Caco-2 (cell line): ENCODE data around the gene ARHGEF33. TPM values are rescaled to one million over a fixed set of nuclear protein-coding genes. Genes with fewer than 3 reads are reported as not detected.

ENCODE experiments used
- BruUV-seq: library from RNA; stranded (reverse); fragments of 400-500 nt; replicated peaks from 2 replicates; lab custom pipeline; 2021; lab: Mats Ljungman, UMichigan
- CTCF ChIA-PET: fragments of 300-600 bp; sonication (Branson Sonifier 250); formaldehyde crosslinking; loops from one replicate; lab custom pipeline; 2022; ENCODE audit warnings: antibody characterized with exemption; lab: Charles Lee
- POLR2A ChIA-PET: fragments of 300-600 bp; sonication (Branson Sonifier 250); formaldehyde crosslinking; loops from one replicate; lab custom pipeline; 2022; ENCODE audit warnings: antibody characterized with exemption; lab: Charles Lee
- DNase-seq, 2 experiments: peaks; one replicate each; pipeline versions ENCODE4 v3.0.0 to v3.0.0-alpha.2; 2020 to 2022
- H3K27me3 ChIP-seq: replicated peaks from 2 replicates; pipeline ENCODE4 v1.6.0; 2011; ENCODE audit warnings: low read length; ENCODE audit not compliant: control insufficient read depth, insufficient read depth
- H3K36me3 ChIP-seq: 2 replicates; pipeline ENCODE4 v1.5.1; 2011; ENCODE audit warnings: low read length; ENCODE audit not compliant: control insufficient read depth, insufficient read depth
- H3K4me1 ChIP-seq: fragments of 250-450 bp; sonication (Bioruptor Pico); 2 replicates; pipeline ENCODE4 v1.5.1; 2020; ENCODE audit warnings: mild to moderate bottlenecking
- H3K4me3 ChIP-seq: 2 replicates; pipeline ENCODE4 v1.5.1; 2011; ENCODE audit warnings: low read depth, mild to moderate bottlenecking, control low read depth, low read length
- H3K9me3 ChIP-seq: fragments of 250-450 bp; sonication (Bioruptor Pico); 2 replicates; pipeline ENCODE4 v1.5.1; 2020; ENCODE audit warnings: mild to moderate bottlenecking, moderate library complexity
- H3K27ac Mint-ChIP-seq: one replicate; pipeline ENCODE4 v1.8.0; 2022; ENCODE audit warnings: mixed read lengths; ENCODE audit not compliant: unreplicated experiment
- H3K27me3 Mint-ChIP-seq: one replicate; pipeline ENCODE4 v1.8.0; 2022; ENCODE audit warnings: mixed read lengths; ENCODE audit not compliant: insufficient read depth, unreplicated experiment
- H3K36me3 Mint-ChIP-seq: one replicate; pipeline ENCODE4 v1.8.0; 2022; ENCODE audit warnings: mild to moderate bottlenecking, mixed read lengths; ENCODE audit not compliant: insufficient read depth, unreplicated experiment
- H3K4me1 Mint-ChIP-seq: one replicate; pipeline ENCODE4 v1.8.0; 2022; ENCODE audit warnings: low read depth, mixed read lengths; ENCODE audit not compliant: unreplicated experiment
- H3K4me3 Mint-ChIP-seq: one replicate; pipeline ENCODE4 v1.8.0; 2022; ENCODE audit warnings: mild to moderate bottlenecking, moderate library complexity, mixed read lengths; ENCODE audit not compliant: unreplicated experiment
- H3K9me3 Mint-ChIP-seq: one replicate; pipeline ENCODE4 v1.8.0; 2022; ENCODE audit warnings: mixed read lengths; ENCODE audit not compliant: unreplicated experiment
- CTCF ChIP-seq, 2 experiments: fragments of 200-600 bp in 1 of 2; IDR thresholded peaks; 1 replicate in 1 of 2; 2 replicates in 1 of 2; pipeline versions ENCODE4 v1.5.1 to v1.8.0; 2011 to 2022; ENCODE audit warnings: antibody characterized with exemption in 1 of 2, control low read depth in 1 of 2, inconsistent platforms in 1 of 2, low read depth in 1 of 2, low read length in 1 of 2, mild to moderate bottlenecking in 1 of 2, moderate library complexity in 1 of 2; ENCODE audit not compliant: insufficient read depth in 1 of 2, severe bottlenecking in 1 of 2, unreplicated experiment in 1 of 2
- intact Hi-C: fragments of 100-400 bp; cut with micrococcal nuclease; formaldehyde crosslinking; loops from one replicate; pipeline ENCODE4 v1.10.0; 2022; ENCODE audit not compliant: unreplicated experiment
- total RNA-seq: library from RNA; stranded (reverse); gene quantifications from 2 replicates; pipeline ENCODE4 v1.2.3, GENCODE V29; 2022

The ARHGEF33 gene
- total RNA-seq, 1 experiment from 2014 or later, result not detected

GRCh38 chr2:38930600-38930999 is 40.9 kb downstream of the ARHGEF33 start:
- Mint-ChIP-seq H3K4me1 (peaks cover 17% of the 10 kb centered on the region), H3K4me3 (no peak overlapping the region), H3K9me3 (no peaks in the 10 kb centered on the region), H3K27me3 (peaks cover 3% of the 10 kb centered on the region), H3K27ac (no peak overlapping the region), H3K36me3 (no peaks in the 10 kb centered on the region)
- H3K27me3 ChIP-seq, result no peaks in the 10 kb centered on the region; the same call in 1 of the 2 replicates
- H3K9me3 ChIP-seq, result no peaks in the 10 kb centered on the region
- BruUV-seq, result no TSS peak
- H3K4me3 ChIP-seq, result no peak overlapping the region
- no peak for TF ChIP-seq CTCF (IDR thresholded peaks at IDR 0.05; ENCODE audit: insufficient read depth in 1 of 2, low read depth in 1 of 2, low read length in 1 of 2, severe bottlenecking in 1 of 2, unreplicated experiment in 1 of 2)
- CTCF ChIA-PET, result no interaction called here
- H3K4me1 ChIP-seq, result peaks cover 13% of the 10 kb centered on the region
- no peaks in the 10 kb centered on the region for H3K36me3 ChIP-seq
- POLR2A ChIA-PET, result no interaction called here
- no peak for DNase-seq
- intact Hi-C loops, result no loop called here

- Mint-ChIP-seq H3K4me3 (no peak overlapping the region), H3K9me3 (no peaks in the 10 kb centered on the region), H3K27me3 (no peaks in the 10 kb centered on the region), H3K27ac (no peak overlapping the region), H3K4me1 (peaks cover 12% of the 10 kb centered on the region), H3K36me3 (no peaks in the 10 kb centered on the region)
- Histone ChIP-seq H3K36me3 (no peaks in the 10 kb centered on the region), H3K4me1 (peaks cover 15% of the 10 kb centered on the region), H3K4me3 (no peak overlapping the region), H3K9me3 (no peaks in the 10 kb centered on the region), H3K27me3 (no peaks in the 10 kb centered on the region; the same call in 1 of the 2 replicates)
- intact Hi-C loops, result no loop called here
- ChIA-PET CTCF (interaction anchor here (1.2 to 1.5 kb wide), 2 partner anchors 103 to 297 kb away, joined by 3 read pairs; no protein-coding TSS in a partner anchor), POLR2A (interaction anchor here (0.9 kb wide), 1 partner anchor 181 kb away, joined by 3 read pairs; no protein-coding TSS in a partner anchor)
- no peak for DNase-seq
- no TSS peak for BruUV-seq
- no peak for TF ChIP-seq CTCF (IDR thresholded peaks at IDR 0.05; ENCODE audit: insufficient read depth in 1 of 2, low read depth in 1 of 2, low read length in 1 of 2, severe bottlenecking in 1 of 2, unreplicated experiment in 1 of 2)
Measured at GRCh38 chr2:38932586-38932985, 42.9 kb downstream of the ARHGEF33 start.

- no peak overlapping the region for H3K4me3 ChIP-seq
- DNase-seq, result no peak
- Mint-ChIP-seq H3K27ac (no peak overlapping the region), H3K9me3 (no peaks in the 10 kb centered on the region), H3K36me3 (no peaks in the 10 kb centered on the region), H3K4me1 (peaks cover 12% of the 10 kb centered on the region), H3K27me3 (no peaks in the 10 kb centered on the region), H3K4me3 (no peak overlapping the region)
- ChIA-PET CTCF (no interaction called here), POLR2A (no interaction called here)
- intact Hi-C loops, result no loop called here
- no TSS peak for BruUV-seq
- no peaks in the 10 kb centered on the region; the same call in 1 of the 2 replicates for H3K27me3 ChIP-seq
- no peaks in the 10 kb centered on the region for H3K9me3 ChIP-seq
- no peaks in the 10 kb centered on the region for H3K36me3 ChIP-seq
- no peak for TF ChIP-seq CTCF (IDR thresholded peaks at IDR 0.05; ENCODE audit: insufficient read depth in 1 of 2, low read depth in 1 of 2, low read length in 1 of 2, severe bottlenecking in 1 of 2, unreplicated experiment in 1 of 2)
- peaks cover 15% of the 10 kb centered on the region for H3K4me1 ChIP-seq
Measured at GRCh38 chr2:38933653-38934052, 44.0 kb downstream of the ARHGEF33 start.
